GM19035 (cell line): ENCODE data around the gene SNX13.
"Not testable (repeated sequence)": the region's sequence is repeated elsewhere in the genome, so short reads cannot be mapped to it uniquely, and the experiment has no call there.

Experiments used
- ATAC-seq: cut with Tn5 transposase; IDR thresholded peaks from one replicate; pipeline ENCODE4 v1.9.1; 2021; ENCODE audit not compliant: unreplicated experiment

SNX13 gene

GRCh38 chr7:17852361-17852760 is 87.9 kb downstream of the SNX13 start:
- ATAC-seq: no peak

GRCh38 chr7:17849504-17849903 is 90.8 kb downstream of the SNX13 start:
- no peak for ATAC-seq

GRCh38 chr7:17848516-17848915 is 91.8 kb downstream of the SNX13 start:
- ATAC-seq: no peak

DNA sequence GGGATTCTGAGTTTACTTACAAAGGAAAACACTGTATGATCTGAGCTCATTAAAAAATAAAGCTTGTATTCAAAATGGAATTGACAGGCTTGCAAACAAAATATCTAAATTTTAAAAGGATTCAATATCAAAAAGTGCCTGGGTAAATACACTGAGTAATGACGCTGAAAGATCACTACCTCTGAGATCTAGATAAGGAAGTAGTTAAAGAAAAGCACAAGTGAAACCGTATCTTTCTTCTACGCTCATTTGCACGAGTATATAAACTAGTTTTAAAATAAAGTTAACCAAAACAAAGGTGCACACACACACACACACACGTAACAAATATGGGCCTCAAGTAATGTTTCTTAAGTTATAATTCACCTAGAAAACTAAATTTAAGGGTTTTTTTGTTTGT is 93.4 kb downstream of the SNX13 start:
- ATAC-seq: no peak

DNA sequence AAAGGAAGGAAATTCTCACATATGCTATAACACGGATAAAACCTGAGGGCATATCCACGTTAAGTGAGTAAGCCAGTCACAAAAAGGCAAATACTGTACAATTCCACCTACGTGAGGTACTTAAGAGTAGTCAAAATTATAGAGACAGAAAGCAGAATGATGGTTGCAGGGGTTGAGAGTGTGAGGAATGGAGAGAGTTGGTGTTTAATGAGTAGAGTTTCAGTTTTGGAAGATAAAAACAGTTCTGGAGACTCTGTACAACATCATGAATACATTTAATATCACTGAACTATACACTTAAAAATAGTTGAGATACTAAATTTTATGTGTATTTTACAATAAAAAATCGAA is 95.1 kb downstream of the SNX13 start:
- no peak for ATAC-seq

DNA sequence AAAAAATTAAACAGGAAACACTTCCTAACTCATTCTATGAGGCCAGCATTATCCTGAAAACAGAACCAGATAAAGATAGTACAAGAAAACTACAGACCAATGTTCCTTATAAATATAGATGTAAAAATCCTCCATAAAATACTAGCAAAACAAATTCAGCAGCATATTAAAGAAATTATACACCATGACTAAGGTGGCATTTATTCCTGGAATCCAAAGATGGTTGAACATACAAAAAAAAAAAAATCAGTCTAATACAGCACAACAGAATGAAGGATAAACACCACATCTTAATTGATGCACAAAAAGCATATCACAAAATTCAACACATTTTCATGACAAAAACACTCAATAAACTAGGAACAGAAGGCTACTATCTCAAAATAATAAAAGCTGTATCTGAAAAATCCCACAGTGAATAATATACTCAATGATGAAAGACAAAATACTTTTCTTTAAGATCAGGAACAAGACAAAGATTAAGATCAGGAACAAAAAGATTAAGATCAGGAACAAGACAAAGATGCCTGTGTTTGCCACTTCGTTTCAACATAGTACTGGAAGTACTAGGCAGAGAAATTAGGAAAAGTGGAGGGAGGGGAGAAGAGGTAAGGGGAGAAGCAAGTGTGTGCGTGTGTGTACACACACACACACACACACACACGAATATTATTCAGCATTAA is 95.6 kb downstream of the SNX13 start:
- ATAC-seq: no peak

GRCh38 chr7:17844022-17844421 is 96.3 kb downstream of the SNX13 start:
- no peak for ATAC-seq

DNA sequence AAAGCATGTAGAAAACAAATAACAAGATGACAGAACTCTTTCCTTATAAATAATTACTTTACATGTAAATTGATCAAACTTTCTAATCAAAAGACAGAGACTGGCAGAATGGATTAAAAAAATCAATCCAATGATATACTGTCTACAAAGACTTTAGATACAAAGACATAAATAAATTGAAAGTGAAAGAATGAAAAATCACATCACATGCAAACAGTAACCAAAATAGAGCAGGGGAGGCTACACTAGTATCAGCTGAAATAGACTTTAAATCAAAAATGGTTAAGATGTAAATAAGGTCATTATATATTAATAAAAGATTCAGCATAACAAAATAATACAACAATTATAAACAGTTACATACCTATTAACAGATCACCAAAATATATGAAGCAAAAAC is 97.3 kb downstream of the SNX13 start:
- ATAC-seq: no peak

- ATAC-seq: no peak
Measured at GRCh38 chr7:17832820-17833355, 107.4 kb downstream of the SNX13 start.

GRCh38 chr7:17832242-17832641 is 108.1 kb downstream of the SNX13 start:
- ATAC-seq: no peak

DNA sequence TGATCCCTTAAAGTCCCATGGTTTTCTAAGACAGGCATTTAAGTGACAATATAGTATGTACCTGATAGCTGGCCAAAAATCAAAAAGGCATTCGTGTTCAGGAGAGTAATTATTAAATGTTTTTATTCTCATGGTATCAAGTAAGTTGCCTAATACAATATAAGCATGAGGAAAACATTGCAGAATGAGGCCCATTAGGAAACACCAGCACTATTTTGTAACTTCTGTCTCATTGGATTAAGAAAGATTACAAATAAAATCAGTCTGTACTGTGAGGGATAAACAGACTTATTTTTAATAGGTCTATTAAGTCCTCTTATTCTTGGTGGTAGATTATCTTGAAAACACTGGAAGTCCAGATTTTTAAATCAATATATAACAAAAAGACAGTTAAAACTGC is 110.1 kb downstream of the SNX13 start:
- no peak for ATAC-seq

- ATAC-seq: no peak
Measured at GRCh38 chr7:17829001-17829400, 111.3 kb downstream of the SNX13 start.

DNA sequence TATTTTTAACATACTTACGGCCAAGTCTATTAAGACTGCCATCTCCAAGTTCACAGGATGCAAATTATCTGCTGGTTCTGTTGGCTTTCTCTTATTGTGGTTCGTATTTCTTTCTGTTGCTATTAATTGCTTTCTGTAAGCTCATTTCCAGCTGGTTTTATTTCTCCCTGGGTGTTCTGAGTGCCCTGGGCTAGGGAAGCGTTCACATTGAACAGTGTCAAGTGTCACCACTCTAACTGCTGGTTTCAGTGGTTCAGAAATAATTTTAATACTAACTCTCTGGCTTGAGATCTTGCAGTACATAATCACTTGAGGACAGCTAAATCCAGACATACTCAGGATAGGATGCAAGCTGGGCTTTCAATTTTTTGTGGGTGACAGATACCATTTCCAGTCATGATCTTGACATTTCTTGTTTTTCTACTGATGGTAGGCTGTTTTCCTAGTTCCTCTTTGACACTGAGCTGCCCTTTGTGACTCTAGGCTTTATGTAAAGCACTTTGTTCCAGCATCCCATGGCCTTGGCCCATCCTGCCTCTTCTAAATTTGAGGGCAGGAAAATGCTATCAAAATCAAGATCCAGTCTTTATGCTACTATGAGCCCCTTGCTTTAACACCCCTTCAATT is 117.6 kb downstream of the SNX13 start:
- ATAC-seq: no peak

DNA sequence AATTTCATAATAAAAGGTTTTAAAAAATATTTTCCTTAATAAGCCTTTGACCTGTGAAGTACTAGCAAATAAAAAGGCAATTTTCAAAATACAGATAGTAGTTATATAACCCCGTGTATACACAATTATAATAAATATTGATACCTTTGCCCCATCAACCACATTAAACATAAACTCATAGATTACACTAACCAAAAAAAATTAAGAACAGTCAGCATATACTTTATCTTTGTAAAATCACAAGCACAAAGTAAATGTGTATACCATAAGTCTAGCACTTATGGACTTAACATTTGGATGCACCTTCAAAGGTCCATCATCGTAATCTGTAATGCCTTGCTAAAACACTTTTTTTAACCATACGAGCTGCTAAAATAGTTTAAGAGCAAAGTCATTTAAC is 123.4 kb downstream of the SNX13 start:
- ATAC-seq: no peak

- no peak for ATAC-seq
Measured at GRCh38 chr7:17815318-17815717, 125.0 kb downstream of the SNX13 start.

DNA sequence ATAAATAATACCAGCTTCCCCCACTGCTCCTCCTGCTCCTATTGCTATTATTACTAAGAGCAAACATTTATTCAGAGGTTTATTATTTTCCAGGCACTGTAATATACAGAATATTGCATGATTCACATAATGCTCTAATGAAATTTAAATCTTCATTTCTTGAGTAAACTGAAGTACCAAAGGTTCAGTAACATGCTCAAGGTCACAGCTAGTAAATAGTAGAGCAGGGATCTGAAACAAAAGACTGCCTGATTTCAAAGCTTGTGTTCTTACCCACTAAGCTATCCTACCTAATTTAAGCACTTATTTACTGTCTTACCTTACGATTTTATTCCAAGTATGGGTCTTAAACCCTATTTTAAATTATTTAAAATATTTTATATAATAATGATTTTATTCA is 126.2 kb downstream of the SNX13 start:
- ATAC-seq: no peak

- not testable (repeated sequence) for ATAC-seq
Measured at GRCh38 chr7:17809215-17809614, 131.1 kb downstream of the SNX13 start.

DNA sequence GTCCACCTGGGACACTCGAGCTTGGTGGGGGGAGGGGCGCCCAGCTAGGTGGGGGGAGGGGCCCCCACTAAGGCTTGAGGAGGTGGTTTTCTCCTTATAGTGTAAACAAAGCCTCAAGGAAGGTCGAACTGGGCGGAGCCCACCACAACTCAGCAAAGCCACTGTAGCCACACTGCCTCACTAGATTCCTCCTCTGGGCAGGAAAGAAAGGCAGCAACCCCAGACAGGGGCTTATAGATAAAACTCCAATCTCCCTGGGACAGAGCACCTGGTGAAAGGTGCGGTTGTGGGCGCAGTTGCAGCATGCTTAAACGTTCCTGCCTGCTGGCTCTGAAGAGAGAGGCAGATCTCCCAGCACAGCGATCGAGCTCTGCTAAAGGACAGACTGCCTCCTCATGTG is 133.1 kb downstream of the SNX13 start:
- ATAC-seq: no peak

- no peak for ATAC-seq
Measured at GRCh38 chr7:17806631-17807030, 133.7 kb downstream of the SNX13 start.

DNA sequence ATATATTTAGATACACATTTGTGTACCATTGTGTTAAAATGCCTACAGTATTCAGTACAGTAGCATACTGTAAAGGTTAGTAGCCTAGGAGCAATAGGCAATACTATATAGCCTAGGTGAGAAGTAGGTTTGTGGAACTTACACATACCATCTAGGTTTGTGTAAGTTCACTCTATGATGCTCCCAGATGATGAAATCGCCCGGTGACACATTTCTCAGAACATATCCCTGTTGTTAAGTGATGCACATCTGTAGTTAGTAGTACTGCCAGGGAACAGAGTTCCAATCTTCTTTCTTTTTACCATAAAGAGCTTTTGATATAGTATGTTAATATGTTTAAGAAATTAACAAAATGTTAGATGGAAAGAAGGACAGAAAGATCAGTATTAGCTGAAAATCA is 138.2 kb downstream of the SNX13 start:
- no peak for ATAC-seq

DNA sequence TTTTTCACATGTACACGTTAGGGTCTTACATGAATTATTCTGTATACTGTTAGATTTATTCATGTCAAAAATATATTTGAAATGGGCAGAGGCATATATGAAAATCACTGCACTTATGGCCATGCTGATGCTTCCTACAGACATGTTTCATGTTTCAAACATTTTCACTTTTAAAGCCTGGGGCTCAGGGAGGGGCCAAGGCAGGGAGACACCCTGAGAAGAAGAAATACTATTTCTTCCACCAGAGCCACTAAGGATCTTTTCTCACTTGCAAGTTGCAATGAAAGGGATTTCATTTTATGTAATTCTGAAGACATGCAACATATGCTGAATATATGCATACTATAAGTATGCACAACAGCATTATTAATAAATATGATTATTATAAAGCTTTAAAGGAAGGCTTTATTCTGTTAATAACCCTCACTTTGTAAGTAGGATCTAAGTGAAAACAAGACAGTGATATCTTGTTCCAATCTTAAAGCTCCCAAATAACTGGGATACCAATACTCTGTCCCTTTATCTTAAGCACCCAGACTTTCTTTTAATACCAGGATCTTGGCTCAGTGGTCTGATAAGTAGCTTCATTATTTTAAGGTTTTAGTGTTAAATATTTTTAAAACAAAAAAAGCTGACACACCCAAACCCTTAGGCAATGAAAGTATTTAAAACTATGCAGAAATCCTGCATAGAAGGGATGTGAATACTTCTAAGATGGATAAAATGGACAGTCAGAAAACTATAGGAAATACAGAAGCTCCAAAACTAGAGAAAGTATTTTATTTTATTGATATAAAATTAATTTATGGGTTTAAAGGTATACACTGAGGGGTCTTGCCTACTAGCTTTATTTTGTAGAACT is 148.0 kb downstream of the SNX13 start:
- no peak for ATAC-seq

DNA sequence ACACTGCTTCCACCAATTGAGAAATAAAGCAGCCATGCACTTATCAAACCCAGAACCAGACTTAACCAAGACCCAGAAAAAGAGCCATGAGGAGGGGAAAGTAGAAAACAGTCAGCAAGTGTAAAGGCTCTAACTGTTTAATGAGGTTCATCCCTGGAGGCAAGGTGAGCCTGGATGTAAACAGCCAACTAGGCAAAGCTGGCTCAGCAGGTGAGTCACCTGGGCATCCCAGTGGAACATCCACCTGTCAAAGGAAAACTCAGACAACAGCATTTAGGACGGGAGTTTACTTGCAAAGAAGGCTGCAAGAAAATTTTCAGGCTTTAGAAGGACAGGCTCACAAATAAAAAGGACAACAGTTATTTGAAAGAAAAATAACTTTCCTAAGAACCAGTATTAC is 153.0 kb downstream of the SNX13 start:
- ATAC-seq: no peak
